ENCODE measurements around the gene SSNA1.

SSNA1 gene

GRCh38 chr9:137143459-137143858 lies 45.0 kb upstream of the SSNA1 start:
- H3K27ac ChIP-seq = no peak overlapping the region
- TF ChIP-seq ZFX (IDR thresholded peaks at IDR 0.05; ENCODE audit: borderline replicate concordance) (no peak), CTCF (IDR thresholded peaks at IDR 0.05) (no peak)

DNA sequence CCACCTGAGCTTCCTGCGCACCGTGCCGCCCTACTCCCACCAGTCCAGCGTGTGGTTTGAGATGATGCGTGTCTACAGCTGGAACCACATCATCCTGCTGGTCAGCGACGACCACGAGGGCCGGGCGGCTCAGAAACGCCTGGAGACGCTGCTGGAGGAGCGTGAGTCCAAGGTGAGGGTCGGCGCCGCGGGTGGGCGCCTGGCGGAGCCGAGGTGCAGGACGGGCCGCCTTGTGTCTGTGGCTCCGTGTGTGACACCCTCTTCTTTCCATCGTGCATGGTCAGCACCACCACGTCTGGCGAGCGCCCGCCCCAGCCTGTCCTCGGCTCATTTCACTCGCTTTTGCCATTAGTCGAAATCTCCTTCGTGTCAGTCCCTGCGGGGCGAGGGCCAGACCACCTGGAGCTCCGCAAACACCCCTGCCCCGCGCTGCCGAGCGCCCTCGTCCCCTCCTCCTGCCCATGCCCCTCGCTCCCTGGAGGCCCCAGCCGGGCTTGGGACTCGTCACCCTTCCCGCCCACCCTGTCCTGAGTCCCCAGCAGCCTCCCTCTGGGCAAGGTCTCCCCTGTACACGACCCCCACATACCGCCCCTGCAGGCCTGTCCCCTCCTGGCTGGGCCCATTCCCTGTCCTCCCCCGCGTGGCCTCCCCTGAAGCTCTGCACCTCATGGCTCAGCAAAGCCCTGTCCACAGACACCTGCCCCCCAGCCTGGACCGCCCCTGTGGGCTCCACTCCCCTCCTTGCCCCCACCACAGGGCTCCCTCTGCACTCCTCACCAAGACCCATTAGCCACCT lies 42.5 kb upstream of the SSNA1 start:
- TF ChIP-seq ZFX (IDR thresholded peaks at IDR 0.05; ENCODE audit: borderline replicate concordance) = no peak
- no peak for TF ChIP-seq CTCF (IDR thresholded peaks at IDR 0.05)
- no peak overlapping the region for H3K27ac ChIP-seq

- no peak overlapping the region for H3K27ac ChIP-seq
- TF ChIP-seq ZFX (IDR thresholded peaks at IDR 0.05; ENCODE audit: borderline replicate concordance) (no peak), CTCF (IDR thresholded peaks at IDR 0.05) (no peak)
Observed at GRCh38 chr9:137146527-137146918, 42.0 kb upstream of the SSNA1 start.

GRCh38 chr9:137147091-137147792 lies 41.2 kb upstream of the SSNA1 start:
- H3K27ac ChIP-seq = no peak overlapping the region
- TF ChIP-seq ZFX (IDR thresholded peaks at IDR 0.05; ENCODE audit: borderline replicate concordance) = no peak
- TF ChIP-seq CTCF (IDR thresholded peaks at IDR 0.05) = no peak

DNA sequence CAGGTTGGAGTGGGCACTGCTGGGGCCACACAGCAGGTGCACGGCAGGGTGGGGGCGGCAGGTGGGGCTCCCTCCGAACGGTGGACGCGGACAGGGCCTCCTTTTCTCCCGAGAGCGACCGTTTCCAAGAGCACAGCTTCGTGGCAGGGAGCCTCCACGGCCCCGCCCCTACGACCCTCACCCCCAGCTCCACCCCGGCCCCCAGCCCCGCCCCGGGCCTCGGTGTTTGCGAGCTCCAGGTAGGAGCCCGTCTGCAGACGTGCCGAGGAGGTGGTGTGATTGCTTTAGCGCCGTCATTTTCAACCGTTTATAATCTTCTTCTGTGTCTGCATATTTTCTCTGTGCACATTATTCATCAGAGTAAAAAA lies 40.7 kb upstream of the SSNA1 start:
- TF ChIP-seq CTCF (IDR thresholded peaks at IDR 0.05) = no peak
- no peak for TF ChIP-seq ZFX (IDR thresholded peaks at IDR 0.05; ENCODE audit: borderline replicate concordance)
- no peak overlapping the region for H3K27ac ChIP-seq

DNA sequence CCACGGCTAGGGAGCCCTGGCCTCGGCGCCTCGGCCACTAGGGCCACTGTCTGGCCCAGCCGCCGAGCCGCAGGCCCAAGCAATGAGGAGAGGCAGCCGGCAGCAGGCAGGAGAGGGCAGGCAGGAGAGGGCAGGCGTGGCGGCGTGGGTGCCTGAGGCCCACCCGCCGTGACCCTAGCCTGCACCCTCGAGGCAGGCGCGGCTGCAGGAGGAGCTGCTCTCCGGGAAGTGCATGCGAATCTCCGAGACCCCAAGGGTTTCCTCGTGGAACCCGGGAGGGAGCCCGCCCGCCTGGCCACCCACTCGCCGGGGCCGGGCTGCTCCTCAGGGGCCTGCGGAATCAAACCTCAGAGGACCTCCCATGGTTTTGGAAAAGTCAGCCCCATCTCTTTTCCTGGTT lies 40.2 kb upstream of the SSNA1 start:
- H3K27ac ChIP-seq = 0 out of 2 replicates have a peak overlapping the region, but pooled peaks have one; percentile 81
- TF ChIP-seq ZFX (IDR thresholded peaks at IDR 0.05; ENCODE audit: borderline replicate concordance) = no peak
- no peak for TF ChIP-seq CTCF (IDR thresholded peaks at IDR 0.05)

- peak overlapping the region; percentile 81; the same call in 1 of the 2 replicates for H3K27ac ChIP-seq
- TF ChIP-seq CTCF (IDR thresholded peaks at IDR 0.05) (no peak), ZFX (IDR thresholded peaks at IDR 0.05; ENCODE audit: borderline replicate concordance) (no peak)
Observed at GRCh38 chr9:137148661-137149060, 39.8 kb upstream of the SSNA1 start.
